WTC11 (cell line): ENCODE data around the gene GPR161.

Experiments used
- CREB1 ChIP-seq: sonication (generic); formaldehyde crosslinking; IDR thresholded peaks from 2 replicates; pipeline ENCODE4 v1.8.0; 2023; ENCODE audit warnings: mild to moderate bottlenecking, missing genetic modification reagents
- ESRRA ChIP-seq: sonication (generic); formaldehyde crosslinking; IDR thresholded peaks from 2 replicates; pipeline ENCODE4 v1.8.1; 2022; ENCODE audit warnings: mild to moderate bottlenecking, missing genetic modification reagents, borderline replicate concordance
- FOXK1 ChIP-seq: sonication (generic); formaldehyde crosslinking; IDR thresholded peaks from 2 replicates; pipeline ENCODE4 v1.8.0; 2022; ENCODE audit warnings: mild to moderate bottlenecking, moderate library complexity, missing genetic modification reagents
- JUN ChIP-seq: sonication (generic); formaldehyde crosslinking; IDR thresholded peaks from 2 replicates; pipeline ENCODE4 v1.8.0; 2023; ENCODE audit warnings: mild to moderate bottlenecking, missing genetic modification reagents
- KAT7 ChIP-seq: sonication (generic); formaldehyde crosslinking; IDR thresholded peaks from 2 replicates; pipeline ENCODE4 v1.8.1; 2023; ENCODE audit warnings: missing genetic modification reagents, mild to moderate bottlenecking, borderline replicate concordance
- MYBL2 ChIP-seq: sonication (generic); formaldehyde crosslinking; IDR thresholded peaks from 2 replicates; pipeline ENCODE4 v1.8.1; 2023; ENCODE audit warnings: mild to moderate bottlenecking, moderate library complexity, missing genetic modification reagents
- NR3C1 ChIP-seq: sonication (generic); formaldehyde crosslinking; conservative IDR thresholded peaks from 2 replicates; pipeline ENCODE4 v1.8.1; 2023; ENCODE audit warnings: low read depth, mild to moderate bottlenecking, missing genetic modification reagents
- PRRX2 ChIP-seq: fragments of 250-450 bp; sonication (Bioruptor Pico); IDR thresholded peaks from 2 replicates; pipeline ENCODE4 v1.8.0; 2021; ENCODE audit warnings: mild to moderate bottlenecking
- SP1 ChIP-seq: sonication (generic); formaldehyde crosslinking; conservative IDR thresholded peaks from 2 replicates; pipeline ENCODE4 v1.8.1; 2022; ENCODE audit warnings: missing genetic modification reagents
- ZNF121 ChIP-seq: sonication (generic); formaldehyde crosslinking; IDR thresholded peaks from 2 replicates; pipeline ENCODE4 v1.8.0; 2023; ENCODE audit warnings: missing genetic modification reagents
- ZNF232 ChIP-seq: sonication (generic); formaldehyde crosslinking; IDR thresholded peaks from 2 replicates; pipeline ENCODE4 v1.8.0; 2022; ENCODE audit warnings: mild to moderate bottlenecking, missing genetic modification reagents
- ZNF416 ChIP-seq: fragments of 250-450 bp; sonication (Bioruptor Pico); IDR thresholded peaks from 2 replicates; pipeline ENCODE4 v1.9.0; 2021; ENCODE audit warnings: mild to moderate bottlenecking, inconsistent platforms
- TF ChIP-seq, protein P1 (sequence below): fragments of 200-600 bp; IDR thresholded peaks from 2 replicates; pipeline ENCODE4 v1.8.0; 2022; ENCODE audit warnings: antibody characterized with exemption
- TF ChIP-seq, protein P2 (sequence below): sonication (generic); formaldehyde crosslinking; IDR thresholded peaks from 2 replicates; pipeline ENCODE4 v1.8.0; 2022; ENCODE audit warnings: mild to moderate bottlenecking, missing genetic modification reagents

DNA sequence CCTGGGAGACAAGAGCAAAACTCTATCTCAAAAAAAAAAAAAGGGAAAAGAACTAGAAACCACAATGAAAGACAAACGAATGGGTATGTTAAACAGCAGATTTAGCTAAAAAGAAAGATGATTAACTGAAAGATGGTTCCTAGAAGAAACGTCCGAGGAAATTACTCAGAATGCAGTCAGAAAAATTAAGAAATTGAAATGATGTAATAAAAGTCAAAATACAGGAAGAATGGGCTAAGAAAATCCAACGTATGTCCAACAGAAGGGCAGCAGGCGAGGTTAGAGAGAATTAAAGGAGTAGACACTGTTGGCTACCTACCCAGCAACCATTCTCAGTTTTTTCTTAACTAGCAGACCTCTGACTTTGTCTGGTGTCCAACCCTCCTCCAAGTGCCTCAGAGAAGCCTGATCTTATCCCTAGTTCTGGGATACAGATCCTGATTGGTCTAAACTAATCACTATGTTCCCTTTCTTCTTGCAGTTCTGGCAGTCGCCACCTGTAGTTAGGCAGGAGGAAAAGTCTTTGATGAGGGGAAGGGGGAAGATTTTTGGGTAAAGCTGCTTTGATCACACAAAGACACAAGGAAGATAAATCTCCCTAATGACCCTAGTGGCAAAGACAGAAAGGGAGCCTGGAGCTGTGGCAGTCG, 25.7 kb downstream of the GPR161 start:
- TF ChIP-seq, protein P1, sequence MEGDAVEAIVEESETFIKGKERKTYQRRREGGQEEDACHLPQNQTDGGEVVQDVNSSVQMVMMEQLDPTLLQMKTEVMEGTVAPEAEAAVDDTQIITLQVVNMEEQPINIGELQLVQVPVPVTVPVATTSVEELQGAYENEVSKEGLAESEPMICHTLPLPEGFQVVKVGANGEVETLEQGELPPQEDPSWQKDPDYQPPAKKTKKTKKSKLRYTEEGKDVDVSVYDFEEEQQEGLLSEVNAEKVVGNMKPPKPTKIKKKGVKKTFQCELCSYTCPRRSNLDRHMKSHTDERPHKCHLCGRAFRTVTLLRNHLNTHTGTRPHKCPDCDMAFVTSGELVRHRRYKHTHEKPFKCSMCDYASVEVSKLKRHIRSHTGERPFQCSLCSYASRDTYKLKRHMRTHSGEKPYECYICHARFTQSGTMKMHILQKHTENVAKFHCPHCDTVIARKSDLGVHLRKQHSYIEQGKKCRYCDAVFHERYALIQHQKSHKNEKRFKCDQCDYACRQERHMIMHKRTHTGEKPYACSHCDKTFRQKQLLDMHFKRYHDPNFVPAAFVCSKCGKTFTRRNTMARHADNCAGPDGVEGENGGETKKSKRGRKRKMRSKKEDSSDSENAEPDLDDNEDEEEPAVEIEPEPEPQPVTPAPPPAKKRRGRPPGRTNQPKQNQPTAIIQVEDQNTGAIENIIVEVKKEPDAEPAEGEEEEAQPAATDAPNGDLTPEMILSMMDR: no peak
- TF ChIP-seq ZNF416 (CRISPR knock-in tag): no peak
- TF ChIP-seq ZNF121 (CRISPR knock-in tag): no peak
- TF ChIP-seq, protein P2, sequence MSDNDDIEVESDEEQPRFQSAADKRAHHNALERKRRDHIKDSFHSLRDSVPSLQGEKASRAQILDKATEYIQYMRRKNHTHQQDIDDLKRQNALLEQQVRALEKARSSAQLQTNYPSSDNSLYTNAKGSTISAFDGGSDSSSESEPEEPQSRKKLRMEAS (CRISPR knock-in tag): no peak
- TF ChIP-seq CREB1: no peak
- TF ChIP-seq FOXK1: no peak
- no peak for TF ChIP-seq PRRX2 (CRISPR knock-in tag)
- TF ChIP-seq ZNF232 (CRISPR knock-in tag): no peak
- TF ChIP-seq SP1: no peak
- no peak for TF ChIP-seq ESRRA (CRISPR knock-in tag)
- TF ChIP-seq KAT7 (CRISPR knock-in tag): no peak
- TF ChIP-seq MYBL2 (CRISPR knock-in tag): no peak
- TF ChIP-seq NR3C1 (CRISPR knock-in tag): no peak
- no peak for TF ChIP-seq JUN (CRISPR knock-in tag)
